Ecto neural progenitor cell (in vitro differentiated cells): ENCODE results near the gene ZNF14.
"Not testable (repeated sequence)": the region's sequence is repeated elsewhere in the genome, so short reads cannot be mapped to it uniquely, and the experiment has no call there.

ENCODE experiments used
- DNase-seq: peaks from one replicate; pipeline ENCODE4 v3.0.0-alpha.2; 2018; ENCODE audit warnings: low spot score

Gene ZNF14

DNA sequence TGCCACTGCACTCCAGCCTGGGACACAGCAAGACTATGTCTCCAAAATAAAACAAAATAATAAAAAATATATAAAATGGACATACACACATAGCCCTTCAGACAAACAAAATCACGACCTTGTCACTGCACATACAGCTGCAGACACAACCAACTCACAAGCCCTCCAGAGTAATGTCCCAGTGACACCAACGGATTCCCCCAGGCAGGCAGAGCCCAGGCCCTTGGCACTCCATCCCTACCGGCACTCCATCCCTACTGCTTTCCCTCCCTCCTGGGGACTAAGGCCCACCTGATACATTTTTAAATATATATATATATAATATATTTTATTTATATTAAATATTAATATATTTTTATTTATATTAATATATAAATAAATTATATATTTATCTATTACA lies 45.8 kb downstream of the ZNF14 start:
- DNase-seq: no peak

DNA sequence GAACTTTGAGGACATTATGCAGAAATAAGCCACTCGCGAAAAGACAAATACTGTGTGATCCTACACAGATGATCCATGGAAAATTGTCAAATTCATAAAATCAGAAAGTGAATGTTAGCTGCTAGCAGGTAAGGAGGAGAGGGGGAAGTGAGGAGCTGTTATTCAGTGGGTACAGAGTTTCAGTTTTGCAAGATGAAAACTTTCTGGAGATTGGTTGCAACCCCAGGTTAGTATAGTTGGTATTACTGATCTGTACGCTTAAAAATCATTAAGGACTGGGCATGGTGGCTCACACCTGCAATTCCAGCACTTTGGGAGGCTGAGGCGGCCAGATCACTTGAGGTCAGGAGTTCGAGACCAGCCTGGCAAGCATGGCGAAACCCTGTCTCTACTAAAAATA lies 46.3 kb downstream of the ZNF14 start:
- no peak for DNase-seq

DNA sequence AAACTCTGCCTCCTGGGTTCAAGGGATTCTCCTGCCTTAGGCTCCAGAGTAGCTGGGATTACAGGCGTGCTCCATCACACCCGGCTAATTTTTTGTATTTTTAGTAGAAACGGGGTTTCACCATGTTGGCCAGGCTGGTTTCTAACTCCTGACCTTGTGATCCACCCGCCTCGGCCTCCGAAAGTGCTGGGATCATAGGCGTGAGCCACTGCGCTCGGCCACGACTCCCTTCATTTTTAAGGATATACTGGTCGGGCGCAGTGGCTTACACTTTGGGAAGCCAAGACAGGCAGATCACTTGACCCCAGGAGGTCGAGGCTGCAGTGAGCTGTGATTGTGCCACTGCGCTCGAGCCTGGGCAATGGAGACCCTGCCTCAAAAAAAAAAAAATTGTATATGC lies 46.8 kb downstream of the ZNF14 start:
- not testable (repeated sequence) for DNase-seq

DNA sequence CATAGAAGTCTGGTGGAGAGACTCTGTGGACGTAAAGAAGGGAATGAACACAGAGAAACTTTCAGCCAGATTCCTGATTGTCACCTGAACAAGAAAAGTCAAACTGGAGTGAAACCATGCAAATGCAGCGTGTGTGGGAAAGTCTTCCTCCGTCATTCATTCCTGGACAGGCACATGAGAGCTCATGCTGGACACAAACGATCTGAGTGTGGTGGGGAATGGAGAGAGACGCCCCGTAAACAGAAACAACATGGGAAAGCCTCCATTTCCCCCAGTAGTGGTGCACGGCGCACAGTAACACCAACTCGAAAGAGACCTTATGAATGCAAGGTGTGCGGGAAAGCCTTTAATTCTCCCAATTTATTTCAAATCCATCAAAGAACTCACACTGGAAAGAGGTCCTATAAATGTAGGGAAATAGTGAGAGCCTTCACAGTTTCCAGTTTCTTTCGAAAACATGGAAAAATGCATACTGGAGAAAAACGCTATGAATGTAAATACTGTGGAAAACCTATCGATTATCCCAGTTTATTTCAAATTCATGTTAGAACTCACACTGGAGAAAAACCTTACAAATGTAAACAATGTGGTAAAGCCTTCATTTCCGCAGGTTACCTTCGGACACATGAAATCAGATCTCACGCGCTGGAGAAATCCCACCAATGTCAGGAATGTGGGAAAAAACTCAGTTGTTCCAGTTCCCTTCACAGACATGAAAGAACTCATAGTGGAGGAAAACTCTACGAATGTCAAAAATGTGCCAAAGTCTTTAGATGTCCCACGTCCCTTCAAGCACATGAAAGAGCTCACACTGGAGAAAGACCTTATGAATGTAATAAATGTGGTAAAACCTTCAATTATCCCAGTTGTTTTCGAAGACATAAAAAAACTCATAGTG lies 53.5 kb downstream of the ZNF14 start:
- DNase-seq: no peak

DNA sequence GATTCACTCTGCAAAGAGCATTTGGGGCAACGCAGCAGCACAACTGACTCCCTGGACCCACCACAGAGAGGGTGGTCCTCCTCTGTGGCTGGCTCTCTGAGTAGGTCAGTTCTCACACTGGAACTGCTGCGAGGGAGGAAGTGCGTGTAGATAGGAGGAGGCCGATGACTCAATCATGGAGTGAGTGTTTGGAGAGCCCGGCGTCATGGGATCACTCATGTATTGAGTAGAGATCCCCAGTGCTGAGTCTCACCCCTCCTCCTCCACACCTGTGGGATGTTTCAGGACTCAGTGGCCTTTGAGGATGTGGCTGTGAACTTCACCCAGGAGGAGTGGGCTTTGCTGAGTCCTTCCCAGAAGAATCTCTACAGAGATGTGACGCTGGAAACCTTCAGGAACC lies 55.3 kb downstream of the ZNF14 start:
- DNase-seq: no peak

DNA sequence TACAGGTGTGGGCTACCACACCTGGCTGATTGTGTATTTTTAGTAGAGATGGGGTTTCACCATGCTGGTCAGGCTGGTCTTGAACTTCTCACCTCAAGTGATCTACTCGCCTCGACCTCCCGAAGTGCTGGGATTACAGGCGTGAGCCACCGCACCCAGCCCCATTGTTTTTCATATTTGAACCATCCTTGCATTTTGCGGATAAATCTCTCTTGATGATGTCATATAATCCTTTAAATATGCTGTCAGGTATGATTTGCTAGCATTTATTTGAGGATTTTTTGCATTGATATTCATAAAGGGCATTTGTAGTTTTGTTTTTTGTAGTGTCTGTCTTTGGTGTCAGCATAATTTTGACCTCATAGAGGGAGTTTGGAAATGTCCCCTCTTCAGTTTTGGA lies 58.6 kb downstream of the ZNF14 start:
- no peak for DNase-seq

DNA sequence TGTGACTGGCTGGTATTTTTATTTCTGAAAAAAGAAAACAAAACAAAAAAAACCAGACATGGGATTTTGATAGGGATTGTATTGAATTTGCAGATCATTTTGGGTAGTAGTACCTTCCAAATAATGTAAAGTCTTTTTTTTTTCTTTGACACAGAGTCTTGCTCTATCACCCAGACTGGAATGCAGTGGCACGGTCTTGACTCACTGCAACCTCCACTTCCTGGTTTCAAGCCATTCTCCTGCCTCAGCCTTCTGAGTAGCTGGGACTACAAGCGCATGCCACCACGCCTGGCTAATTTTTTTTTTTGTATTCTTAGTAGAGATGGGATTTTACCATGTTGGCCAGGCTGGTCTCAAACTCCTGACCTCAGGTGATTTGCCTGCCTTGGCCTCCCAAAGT lies 60.1 kb downstream of the ZNF14 start:
- DNase-seq: no peak

DNA sequence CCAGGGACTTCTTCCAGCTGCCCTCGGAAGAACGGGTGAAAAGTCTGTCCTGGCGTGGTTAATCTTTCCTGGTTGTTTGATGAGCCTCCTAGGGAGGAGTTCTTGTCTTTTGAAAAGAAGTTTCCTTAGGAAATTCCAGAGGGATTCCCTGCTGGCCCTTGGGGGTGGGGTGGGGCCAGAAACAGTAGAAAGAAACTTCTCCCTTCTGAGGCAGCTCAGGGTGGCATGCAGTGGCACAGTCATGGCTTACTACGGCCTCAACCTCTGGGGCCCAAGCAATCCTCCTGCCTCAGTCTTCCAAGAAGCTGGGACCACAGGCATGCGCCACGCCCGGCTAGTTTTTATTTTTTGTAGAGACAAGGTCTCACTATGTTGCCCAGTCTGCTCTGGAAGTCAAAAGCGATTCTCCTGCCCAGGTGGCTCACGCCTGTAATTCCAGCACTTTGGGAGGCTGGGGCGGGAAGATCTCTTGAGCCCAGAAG lies 62.8 kb downstream of the ZNF14 start:
- no peak for DNase-seq

DNA sequence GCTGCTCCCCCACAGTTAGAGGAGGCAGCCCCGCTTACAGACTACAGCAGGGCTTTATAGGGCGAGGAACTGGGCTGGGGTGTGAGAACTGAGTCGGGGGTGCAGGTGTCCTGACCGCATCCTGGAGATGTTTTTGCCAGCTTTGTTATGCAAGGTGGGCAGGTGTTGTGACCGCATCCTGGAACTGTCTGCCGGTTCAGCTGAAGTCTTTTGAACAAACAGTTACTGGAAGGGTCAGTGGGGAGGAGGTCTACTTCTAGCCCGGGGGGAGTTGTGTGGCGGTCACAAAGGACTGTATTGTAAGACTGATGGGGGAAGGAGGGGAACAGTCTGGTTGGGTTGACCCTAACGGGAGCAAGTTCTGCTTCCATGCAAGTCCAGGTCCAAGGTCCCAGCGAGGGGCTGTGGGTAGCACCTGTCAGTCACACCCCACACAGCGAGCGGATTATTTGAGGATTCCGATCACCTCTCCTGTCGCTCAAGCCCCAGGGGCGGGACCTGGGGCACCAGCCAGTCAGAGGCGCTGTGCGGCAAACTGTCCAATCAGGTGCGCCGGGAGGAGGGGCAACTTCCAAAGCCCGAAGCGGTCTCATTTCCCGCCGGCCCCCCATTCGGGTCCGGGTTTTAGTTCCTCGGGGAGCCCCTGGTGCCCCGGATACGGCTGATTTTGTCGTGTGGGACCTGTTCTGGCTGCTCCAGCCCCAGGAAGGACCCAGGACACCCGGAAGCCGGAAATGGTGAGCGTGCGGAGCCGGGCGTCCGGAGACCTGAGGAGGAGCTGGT lies 64.5 kb downstream of the ZNF14 start, which contains the start of gene ZNF101:
TSS of gene ZNF101 (plus strand) at position 610 of the 783 bp plus-strand sequence. CDS start at position 735, 125 bp downstream.
- peak; percentile 95 for DNase-seq

DNA sequence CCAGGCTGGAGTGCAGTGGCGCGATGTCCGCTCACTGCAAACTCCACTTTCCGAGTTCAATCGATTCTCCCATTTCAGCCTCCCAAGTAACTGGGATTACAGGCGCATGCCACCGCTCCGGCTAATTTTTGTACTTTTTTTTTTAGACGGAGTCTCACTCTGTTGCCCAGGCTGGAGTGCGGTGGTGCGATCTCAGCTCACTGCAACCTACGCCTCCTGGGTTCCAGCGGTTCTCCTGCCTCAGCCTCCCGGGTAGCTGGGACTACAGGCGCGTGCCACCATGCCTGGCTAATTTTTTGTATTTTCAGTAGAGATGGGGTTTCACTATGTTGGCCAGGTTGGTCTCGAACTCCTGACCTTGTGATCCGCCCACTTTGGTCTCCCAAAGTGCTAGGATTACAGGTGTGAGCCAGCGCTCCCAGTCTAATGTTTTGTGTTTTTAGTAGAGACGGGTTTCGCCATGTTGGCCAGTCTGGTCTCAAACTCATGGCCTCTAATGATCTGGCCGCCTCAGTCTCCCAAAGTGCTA lies 67.4 kb downstream of the ZNF14 start:
- not testable (repeated sequence) for DNase-seq

DNA sequence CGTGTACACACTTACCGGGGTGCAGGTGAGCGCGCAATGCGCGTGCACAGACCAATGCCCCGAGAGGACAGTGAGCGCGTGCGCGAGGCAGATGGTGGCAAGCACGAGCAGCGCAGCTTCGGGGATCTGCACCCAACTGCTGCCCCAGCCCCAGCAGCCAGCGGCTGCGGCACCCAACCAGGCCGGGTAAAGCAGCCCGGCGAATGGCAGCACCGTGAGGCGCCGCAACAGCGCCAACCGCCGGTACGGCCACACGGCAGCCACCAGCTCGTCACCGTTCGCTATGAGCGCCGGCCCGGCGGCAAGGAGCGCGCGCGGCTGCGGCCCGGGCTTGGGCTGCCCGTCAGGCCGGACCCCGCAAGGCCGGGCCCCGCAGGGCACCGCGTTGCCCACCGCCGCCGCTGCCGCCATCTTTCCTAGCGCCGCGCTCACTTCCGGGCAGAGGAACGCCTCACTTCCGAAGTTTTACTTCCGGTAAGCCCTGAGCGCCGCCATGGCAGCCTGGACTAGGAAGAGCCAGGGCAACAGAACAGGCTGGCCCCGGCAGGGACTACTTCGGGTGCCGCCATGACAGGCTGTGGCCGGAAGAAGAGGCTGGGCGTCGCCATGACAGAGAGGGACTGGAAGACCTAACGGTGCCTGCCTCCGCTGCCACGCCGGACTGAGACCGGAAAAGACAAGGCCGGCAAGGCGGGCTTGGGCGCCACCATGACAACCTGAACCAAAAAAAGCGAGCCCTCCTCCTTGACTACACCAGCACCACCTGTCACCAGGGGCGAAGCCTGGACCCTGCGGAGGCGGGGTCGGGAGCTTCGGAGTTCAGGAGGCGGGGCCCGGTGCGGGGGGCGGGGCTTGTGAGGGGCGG lies 69.4 kb downstream of the ZNF14 start, which contains the start of gene ATP13A1:
TSS of gene ATP13A1 (minus strand) at position 421 of the 865 bp plus-strand sequence. CDS start at position 411, 10 bp downstream.
- DNase-seq: peak; percentile 95

DNA sequence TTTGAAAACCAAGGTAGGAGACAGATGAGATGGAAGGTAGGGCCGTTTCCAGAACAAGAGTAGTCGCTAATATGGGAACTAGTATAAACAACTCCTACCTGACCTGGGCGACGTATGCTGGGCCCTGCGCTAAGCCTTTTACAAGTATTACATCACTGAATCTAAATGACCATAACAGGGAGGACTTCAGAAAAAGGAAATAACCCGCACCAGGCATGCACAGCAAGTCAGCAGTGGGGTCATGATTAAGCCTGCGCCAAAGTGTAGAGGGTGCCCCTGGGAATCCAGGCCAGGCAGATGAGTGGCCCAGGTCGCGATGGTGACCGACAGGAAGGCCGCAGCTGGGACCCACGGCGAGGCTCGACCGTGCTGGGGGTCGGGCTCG lies 70.0 kb downstream of the ZNF14 start:
- DNase-seq: no peak

DNA sequence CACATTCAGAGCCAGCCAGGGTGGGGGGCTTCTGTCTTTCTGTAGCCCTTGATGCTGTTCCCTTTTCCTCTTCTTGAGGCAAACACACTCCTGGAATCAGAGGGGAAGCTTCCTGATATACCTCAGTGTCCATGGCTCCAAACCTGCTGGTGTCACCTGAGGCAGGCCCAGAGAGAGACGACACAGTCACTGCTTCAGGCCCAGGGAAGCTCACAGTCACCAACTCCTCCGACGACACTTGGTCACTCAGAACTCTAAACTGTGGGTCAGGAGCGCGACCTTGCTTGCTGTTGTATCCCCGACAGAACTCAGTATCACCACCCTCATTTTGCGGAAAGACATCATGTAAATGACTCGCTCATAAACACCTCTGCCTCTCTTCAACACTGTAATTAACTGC lies 70.6 kb downstream of the ZNF14 start:
- no peak for DNase-seq

DNA sequence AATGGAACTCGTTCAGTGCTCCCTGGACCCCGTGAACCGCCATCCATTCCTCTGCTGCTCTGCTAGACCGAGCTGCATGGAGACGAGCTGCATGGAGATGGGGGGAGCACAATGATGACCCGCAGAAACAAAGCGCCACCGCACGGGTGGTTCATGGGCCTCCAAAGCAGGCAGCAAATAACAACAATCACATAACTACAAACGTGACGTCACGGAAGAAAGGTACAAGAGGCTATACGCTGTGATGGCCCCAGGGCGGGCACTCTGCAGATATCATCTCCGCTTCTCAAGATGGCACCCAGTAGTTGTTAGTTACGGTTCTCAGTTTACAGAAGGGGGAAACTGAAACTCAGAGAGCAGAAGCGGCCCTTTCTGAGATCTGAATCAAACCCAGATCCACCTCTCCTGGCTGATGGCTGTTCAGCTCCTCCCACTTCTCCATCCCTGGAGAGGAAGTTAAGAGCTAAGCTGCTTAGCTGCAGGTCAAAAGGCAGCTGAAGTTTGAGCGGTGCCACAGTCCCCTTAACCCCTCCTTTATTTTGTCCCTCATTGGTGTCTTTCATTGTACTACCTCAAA lies 71.1 kb downstream of the ZNF14 start:
- DNase-seq: no peak

DNA sequence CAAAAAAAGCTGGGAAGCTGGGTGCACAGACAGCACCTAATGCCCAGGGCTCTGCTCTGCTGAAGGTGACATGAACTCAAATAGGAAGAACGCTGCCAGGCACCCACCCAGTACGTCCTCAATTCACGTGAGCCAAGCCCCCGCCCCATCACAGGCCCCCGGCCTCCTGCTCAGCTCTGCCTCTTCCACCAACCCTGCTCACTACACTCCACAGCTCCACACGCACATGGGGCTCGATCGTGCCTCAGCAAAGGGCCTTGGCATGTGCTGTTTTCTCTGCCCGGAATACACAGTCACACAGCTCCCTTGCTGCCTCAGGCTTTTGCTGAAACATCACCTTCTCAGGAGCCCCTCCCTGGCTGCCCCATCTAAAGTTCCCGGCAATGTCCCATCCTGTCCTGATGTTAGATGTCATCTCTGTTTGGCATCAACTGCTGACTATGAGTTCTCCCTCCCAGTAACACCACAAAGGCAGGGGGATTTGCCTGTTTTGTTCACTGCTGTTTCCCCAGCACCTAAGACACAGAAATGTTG lies 71.7 kb downstream of the ZNF14 start:
- DNase-seq: no peak
